ELF-1 (cell line): Measurements from ENCODE around the gene SHROOM2.
"Not testable (repeated sequence)": the region's sequence is repeated elsewhere in the genome, so short reads cannot be mapped to it uniquely, and the experiment has no call there.

Experiments used
- DNase-seq: peaks from one replicate; pipeline ENCODE4 v3.0.0-alpha.2; 2016; ENCODE audit warnings: low read depth, low spot score

SHROOM2 gene

GRCh38 chrX:9832811-9833210 is 46.6 kb downstream of the SHROOM2 start:
- peak; percentile 70 for DNase-seq

- no peak for DNase-seq
Observed at GRCh38 chrX:9835585-9836210, 49.5 kb downstream of the SHROOM2 start.

- peak; percentile 97 for DNase-seq
Observed at GRCh38 chrX:9842541-9842940, 56.3 kb downstream of the SHROOM2 start.

GRCh38 chrX:9844936-9845577 is 58.8 kb downstream of the SHROOM2 start:
- DNase-seq = peak; percentile 37

- no peak for DNase-seq
Observed at GRCh38 chrX:9845578-9845952, 59.3 kb downstream of the SHROOM2 start.

GRCh38 chrX:9846631-9847030 is 60.4 kb downstream of the SHROOM2 start:
- no peak for DNase-seq

- peak; percentile 51 for DNase-seq
Observed at GRCh38 chrX:9847071-9847470, 60.8 kb downstream of the SHROOM2 start.

GRCh38 chrX:9848718-9849479 is 62.7 kb downstream of the SHROOM2 start:
- DNase-seq = no peak

- DNase-seq = no peak
Observed at GRCh38 chrX:9851890-9852289, 65.7 kb downstream of the SHROOM2 start.

GRCh38 chrX:9853307-9853706 is 67.1 kb downstream of the SHROOM2 start:
- DNase-seq = peak; percentile 88

GRCh38 chrX:9855561-9856283 is 69.5 kb downstream of the SHROOM2 start:
- DNase-seq = no peak

- no peak for DNase-seq
Observed at GRCh38 chrX:9856588-9856987, 70.4 kb downstream of the SHROOM2 start.

- DNase-seq = no peak
Observed at GRCh38 chrX:9857575-9858474, 71.6 kb downstream of the SHROOM2 start.

- not testable (repeated sequence) for DNase-seq
Observed at GRCh38 chrX:9858684-9859083, 72.5 kb downstream of the SHROOM2 start.

GRCh38 chrX:9859711-9860555 is 73.7 kb downstream of the SHROOM2 start:
- DNase-seq = no peak

- DNase-seq = no peak
Observed at GRCh38 chrX:9860826-9861225, 74.6 kb downstream of the SHROOM2 start.

GRCh38 chrX:9861711-9862110 is 75.5 kb downstream of the SHROOM2 start:
- no peak for DNase-seq

GRCh38 chrX:9862525-9862924 is 76.3 kb downstream of the SHROOM2 start:
- DNase-seq = no peak

GRCh38 chrX:9862953-9863352 is 76.7 kb downstream of the SHROOM2 start:
- DNase-seq = no peak

- DNase-seq = no peak
Observed at GRCh38 chrX:9864011-9864410, 77.8 kb downstream of the SHROOM2 start.
